HepG2 (cell line): ENCODE data around the gene P2RX6. TPM values are rescaled to one million over a fixed set of nuclear protein-coding genes. Genes with fewer than 3 reads are reported as not detected.

ENCODE experiments used
- CAMTA2 ChIP-seq: sonication (generic); formaldehyde crosslinking; IDR thresholded peaks from 2 replicates; pipeline ENCODE4 v1.4.0; 2020; ENCODE audit warnings: mild to moderate bottlenecking, missing genetic modification reagents, borderline replicate concordance
- CC2D1A ChIP-seq: sonication (generic); formaldehyde crosslinking; IDR thresholded peaks from 2 replicates; pipeline ENCODE4 v1.8.1; 2023; ENCODE audit warnings: mild to moderate bottlenecking, missing genetic modification reagents
- ELF1 ChIP-seq: sonication (generic); formaldehyde crosslinking; IDR thresholded peaks from 2 replicates; pipeline ENCODE4 v1.4.0; 2020; ENCODE audit warnings: missing genetic modification reagents
- GABPB1 ChIP-seq: IDR thresholded peaks from 2 replicates; pipeline ENCODE4 v1.6.1; 2016; ENCODE audit warnings: mild to moderate bottlenecking, missing genetic modification reagents, moderate library complexity, missing compliant biosample characterization
- GPBP1L1 ChIP-seq: sonication (generic); formaldehyde crosslinking; IDR thresholded peaks from 2 replicates; pipeline ENCODE4 v1.5.0; 2020; ENCODE audit warnings: mild to moderate bottlenecking, missing genetic modification reagents
- HOXA9 ChIP-seq: sonication (generic); formaldehyde crosslinking; IDR thresholded peaks from 2 replicates; pipeline ENCODE4 v1.8.1; 2022; ENCODE audit warnings: missing genetic modification reagents, mild to moderate bottlenecking, moderate library complexity, borderline replicate concordance
- JARID2 ChIP-seq: sonication (generic); formaldehyde crosslinking; IDR thresholded peaks from 2 replicates; pipeline ENCODE4 v1.8.1; 2023; ENCODE audit warnings: missing genetic modification reagents, inconsistent platforms; ENCODE audit not compliant: insufficient replicate concordance
- MXD1 ChIP-seq: sonication (generic); formaldehyde crosslinking; IDR thresholded peaks from 2 replicates; pipeline ENCODE4 v1.4.0; 2020; ENCODE audit warnings: mild to moderate bottlenecking, missing genetic modification reagents
- RBAK ChIP-seq: sonication (generic); formaldehyde crosslinking; IDR thresholded peaks from 2 replicates; pipeline ENCODE4 v1.5.1; 2020; ENCODE audit warnings: mild to moderate bottlenecking, missing genetic modification reagents
- RFXAP ChIP-seq: sonication (generic); formaldehyde crosslinking; IDR thresholded peaks from 2 replicates; pipeline ENCODE4 v1.4.0; 2020; ENCODE audit warnings: missing genetic modification reagents, borderline replicate concordance
- RORA ChIP-seq: sonication (generic); formaldehyde crosslinking; IDR thresholded peaks from 2 replicates; pipeline ENCODE4 v1.5.0; 2020; ENCODE audit warnings: mild to moderate bottlenecking, missing genetic modification reagents, moderate library complexity
- SMAD9 ChIP-seq: sonication (generic); formaldehyde crosslinking; IDR thresholded peaks from 2 replicates; pipeline ENCODE4 v1.5.1; 2020; ENCODE audit warnings: mild to moderate bottlenecking, missing genetic modification reagents
- ZBTB10 ChIP-seq: sonication (generic); formaldehyde crosslinking; IDR thresholded peaks from 2 replicates; pipeline ENCODE4 v1.4.0; 2020; ENCODE audit warnings: missing genetic modification reagents, borderline replicate concordance
- ZBTB37 ChIP-seq: sonication (generic); formaldehyde crosslinking; IDR thresholded peaks from 2 replicates; pipeline ENCODE4 v1.4.0; 2020; ENCODE audit warnings: mild to moderate bottlenecking, missing genetic modification reagents
- ZEB1 ChIP-seq: IDR thresholded peaks from 2 replicates; pipeline ENCODE4 v1.6.1; 2012; ENCODE audit warnings: mild to moderate bottlenecking, low read depth, inconsistent platforms; ENCODE audit not compliant: insufficient replicate concordance
- ZNF33A ChIP-seq: sonication (generic); formaldehyde crosslinking; IDR thresholded peaks from 2 replicates; pipeline ENCODE4 v1.5.1; 2020; ENCODE audit warnings: missing genetic modification reagents, mild to moderate bottlenecking, moderate library complexity, borderline replicate concordance
- ZNF382 ChIP-seq: sonication (generic); formaldehyde crosslinking; IDR thresholded peaks from 2 replicates; pipeline ENCODE4 v1.5.0; 2020; ENCODE audit warnings: missing genetic modification reagents, mild to moderate bottlenecking, borderline replicate concordance
- ZNF543 ChIP-seq: sonication (generic); formaldehyde crosslinking; IDR thresholded peaks from 2 replicates; pipeline ENCODE4 v1.4.0; 2020; ENCODE audit warnings: mild to moderate bottlenecking, missing genetic modification reagents
- ZNF639 ChIP-seq: conservative IDR thresholded peaks from 2 replicates; pipeline ENCODE4 v1.6.1; 2018; ENCODE audit warnings: missing genetic modification reagents
- ZNF660 ChIP-seq: sonication (generic); formaldehyde crosslinking; IDR thresholded peaks from 2 replicates; pipeline ENCODE4 v1.5.1; 2020; ENCODE audit warnings: mild to moderate bottlenecking, low read depth, missing genetic modification reagents, borderline replicate concordance
- ZNF841 ChIP-seq: sonication (generic); formaldehyde crosslinking; IDR thresholded peaks from 2 replicates; pipeline ENCODE4 v1.8.1; 2023; ENCODE audit warnings: missing genetic modification reagents, borderline replicate concordance
- ZSCAN22 ChIP-seq: sonication (generic); formaldehyde crosslinking; IDR thresholded peaks from 2 replicates; pipeline ENCODE4 v1.4.0; 2020; ENCODE audit warnings: mild to moderate bottlenecking, missing genetic modification reagents
- polyA plus RNA-seq, 8 experiments: library from polyadenylated mRNA; depleted of rRNA in 3 of 8; stranded (reverse) in 7 of 8; unstranded in 1 of 8; fragments of >200 nt; fragmentation: Illumina TruSeq in 4 of 8; extraction: Trizol in 4 of 8; gene quantifications; 2 replicates each; pipeline versions ENCODE4 v1.2.1 to v1.2.3, GENCODE V29; 2011 to 2016; ENCODE audit warnings: low read depth in 4 of 8, missing spikeins in 1 of 8, mixed read lengths in 1 of 8; ENCODE audit not compliant: insufficient read depth in 1 of 8
- total RNA-seq, 5 experiments: library from RNA; depleted of rRNA; stranded (reverse); fragments of >200 nt; fragmentation: Illumina TruSeq; extraction: Trizol; gene quantifications; 2 replicates each; pipeline ENCODE4 v1.2.3, GENCODE V29; 2016; ENCODE audit warnings: low read depth in 1 of 5

Gene P2RX6
- total and polyA plus RNA-seq, 2 of the 13 experiments (the other 11 are each of a cell fraction or from before 2014, with no cell fraction given): 0.04 to 0.12 TPM

GRCh38 chr22:21001601-21002325 lies 13.2 kb upstream of the P2RX6 start, which contains the start of gene THAP7 (continued):
- TF ChIP-seq GPBP1L1 (CRISPR knock-in tag): no peak
- TF ChIP-seq ZBTB10: peak; percentile 64; the same call in 1 of the 2 replicates
- peak; percentile 50; the same call in 1 of the 2 replicates for TF ChIP-seq RBAK (CRISPR knock-in tag)
- no peak for TF ChIP-seq RFXAP (CRISPR knock-in tag)
- peak; percentile 14 for TF ChIP-seq ZEB1
- TF ChIP-seq GABPB1 (CRISPR knock-in tag): peak; percentile 97
- TF ChIP-seq HOXA9 (CRISPR knock-in tag): peak; percentile 67; the same call in 1 of the 2 replicates
- TF ChIP-seq MXD1 (CRISPR knock-in tag): peak; percentile 84
- TF ChIP-seq CAMTA2 (CRISPR knock-in tag): peak; percentile 68; the same call in 1 of the 2 replicates
- TF ChIP-seq JARID2 (CRISPR knock-in tag): peak; percentile 84
- TF ChIP-seq ZNF639: no peak
- no peak; the same call in 1 of the 2 replicates for TF ChIP-seq RORA
- no peak for TF ChIP-seq ZBTB37
- peak; percentile 75 for TF ChIP-seq SMAD9 (CRISPR knock-in tag)
- no peak for TF ChIP-seq ZNF660 (CRISPR knock-in tag)
- TF ChIP-seq ZNF543 (CRISPR knock-in tag): peak; percentile 69; the same call in 1 of the 2 replicates
- no peak for TF ChIP-seq CC2D1A (CRISPR knock-in tag)
- TF ChIP-seq ZNF841 (CRISPR knock-in tag): no peak
- TF ChIP-seq ZNF382: no peak
- no peak for TF ChIP-seq ZSCAN22 (CRISPR knock-in tag)
- no peak for TF ChIP-seq ZNF33A
- peak; percentile 68 for TF ChIP-seq ELF1 (CRISPR knock-in tag)
